CD8-positive, alpha-beta memory T cell (primary cell): ENCODE data around the gene CMTM7. TPM values are rescaled to one million over a fixed set of nuclear protein-coding genes. Genes with fewer than 3 reads are reported as not detected.

Experiments used
- CTCF ChIA-PET: fragments of 350-600 bp; sonication (Branson Sonifier 250); formaldehyde crosslinking; loops from one replicate; lab custom pipeline; 2021; ENCODE audit warnings: antibody characterized with exemption; lab: Charles Lee
- POLR2A ChIA-PET: fragments of 350-600 bp; sonication (Branson Sonifier 250); formaldehyde crosslinking; loops from one replicate; lab custom pipeline; 2021; ENCODE audit warnings: antibody characterized with exemption; lab: Charles Lee
- DNase-seq, 5 donors: peaks; one replicate each; pipeline versions ENCODE4 v3.0.0 to v3.0.0-alpha.2; 2020 to 2022; ENCODE audit warnings: mixed read lengths in 1 of 5
- H3K27ac ChIP-seq: one replicate; pipeline ENCODE4 v1.7.0; 2013; ENCODE audit warnings: low read depth, mild to moderate bottlenecking, low read length, moderate library complexity
- H3K27me3 ChIP-seq: 2 replicates; pipeline ENCODE4 v1.7.0; 2013; ENCODE audit warnings: low read length, mild to moderate bottlenecking; ENCODE audit not compliant: insufficient read depth, poor library complexity, severe bottlenecking
- H3K36me3 ChIP-seq: 2 replicates; pipeline ENCODE4 v1.7.0; 2013; ENCODE audit warnings: mild to moderate bottlenecking, low read length, moderate library complexity; ENCODE audit not compliant: insufficient read depth
- H3K4me1 ChIP-seq: 2 replicates; pipeline ENCODE4 v1.7.0; 2013; ENCODE audit warnings: mild to moderate bottlenecking, low read length, moderate library complexity; ENCODE audit not compliant: insufficient read depth
- H3K4me3 ChIP-seq: 2 replicates; pipeline ENCODE4 v1.7.0; 2013; ENCODE audit warnings: mild to moderate bottlenecking, low read length
- H3K9me3 ChIP-seq: 2 replicates; pipeline ENCODE4 v1.7.0; 2013; ENCODE audit warnings: mild to moderate bottlenecking, low read length
- H3K27ac Mint-ChIP-seq, 8 donors: one replicate each; pipeline ENCODE4 v1.8.0; 2020 to 2021; ENCODE audit warnings: mixed read lengths in 8 of 8, mild to moderate bottlenecking in 6 of 8, inconsistent platforms in 3 of 8, moderate library complexity in 3 of 8
- H3K27me3 Mint-ChIP-seq, 2 donors: one replicate each; pipeline ENCODE4 v1.8.0; 2020 to 2021; ENCODE audit warnings: mixed read lengths in 2 of 2, mild to moderate bottlenecking in 1 of 2, moderate library complexity in 1 of 2
- H3K36me3 Mint-ChIP-seq, 3 donors: one replicate each; pipeline ENCODE4 v1.8.0; 2020 to 2021; ENCODE audit warnings: mixed read lengths in 3 of 3, inconsistent platforms in 1 of 3, mild to moderate bottlenecking in 1 of 3
- H3K4me1 Mint-ChIP-seq, 3 donors: one replicate each; pipeline ENCODE4 v1.8.0; 2020 to 2021; ENCODE audit warnings: mixed read lengths in 3 of 3, inconsistent platforms in 1 of 3, mild to moderate bottlenecking in 1 of 3
- H3K4me3 Mint-ChIP-seq, 7 donors: one replicate each; pipeline ENCODE4 v1.8.0; 2020 to 2021; ENCODE audit warnings: mixed read lengths in 7 of 7, mild to moderate bottlenecking in 6 of 7, moderate library complexity in 4 of 7, inconsistent platforms in 2 of 7
- H3K9me3 Mint-ChIP-seq, 5 donors: one replicate each; pipeline ENCODE4 v1.8.0; 2020 to 2022; ENCODE audit warnings: mixed read lengths in 5 of 5, mild to moderate bottlenecking in 3 of 5, moderate library complexity in 2 of 5, inconsistent platforms in 1 of 5
- polyA plus RNA-seq: library from polyadenylated mRNA; unstranded; fragments of 300-500 nt; fragmentation: Illumina TruSeq; gene quantifications from one replicate; pipeline ENCODE4 v1.2.3, GENCODE V29; 2021
- total RNA-seq, 2 experiments: library from RNA; stranded (reverse); gene quantifications; one replicate each; pipeline ENCODE4 v1.2.3, GENCODE V29; 2021

Gene CMTM7
- total and polyA plus RNA-seq, 3 experiments from 2014 or later = 33.5 to 113 (median 39.4) TPM

GRCh38 chr3:32359766-32360492 is 31.7 kb upstream of the CMTM7 start:
- Histone ChIP-seq H3K9me3 (no peaks in the 10 kb centered on the region), H3K27ac (no peak overlapping the region), H3K4me3 (no peak overlapping the region), H3K4me1 (no peaks in the 10 kb centered on the region), H3K27me3 (no peaks in the 10 kb centered on the region), H3K36me3 (no peaks in the 10 kb centered on the region)
- Mint-ChIP-seq H3K27me3 (peaks cover 0 to 3% of the 10 kb centered on the region in 2 donors), H3K4me1 (no peaks in the 10 kb centered on the region), H3K27ac (peak overlapping the region in 1 of 8 donors; percentile 15), H3K36me3 (peaks cover 0 to 5% (median 1%) of the 10 kb centered on the region in 3 donors), H3K4me3 (no peak overlapping the region), H3K9me3 (no peaks in the 10 kb centered on the region)
- ChIA-PET CTCF (interaction anchor here (1.6 kb wide), 1 partner anchor 12 kb away, joined by 3 read pairs; no protein-coding TSS in a partner anchor), POLR2A (no interaction called here)
- DNase-seq = no peak

GRCh38 chr3:32360493-32360827 is 31.2 kb upstream of the CMTM7 start:
- no peaks in the 10 kb centered on the region for H3K4me1 Mint-ChIP-seq
- no peak overlapping the region for H3K4me3 ChIP-seq
- H3K4me3 Mint-ChIP-seq = no peak overlapping the region
- peaks cover 0 to 3% of the 10 kb centered on the region in 2 donors for H3K27me3 Mint-ChIP-seq
- no peaks in the 10 kb centered on the region for H3K36me3 ChIP-seq
- H3K27ac Mint-ChIP-seq = no peak overlapping the region
- H3K9me3 Mint-ChIP-seq = no peaks in the 10 kb centered on the region
- POLR2A ChIA-PET = no interaction called here
- no peaks in the 10 kb centered on the region for H3K27me3 ChIP-seq
- H3K4me1 ChIP-seq = no peaks in the 10 kb centered on the region
- peaks cover 0 to 5% (median 1%) of the 10 kb centered on the region in 3 donors for H3K36me3 Mint-ChIP-seq
- H3K27ac ChIP-seq = no peak overlapping the region
- H3K9me3 ChIP-seq = no peaks in the 10 kb centered on the region
- DNase-seq = no peak
- CTCF ChIA-PET = interaction anchor here (1.5 to 1.6 kb wide), 2 partner anchors 11 to 107 kb away, joined by 3 to 4 read pairs; no protein-coding TSS in a partner anchor

- CTCF ChIA-PET = interaction anchor here (1.0 to 12.7 kb wide), 3 partner anchors 9 to 102 kb away, joined by 4 to 199 read pairs (median 160); partner anchors contain the start of gene CMTM7
- Histone ChIP-seq H3K4me1 (peaks cover 12% of the 10 kb centered on the region), H3K27ac (no peak overlapping the region), H3K36me3 (no peaks in the 10 kb centered on the region), H3K9me3 (no peaks in the 10 kb centered on the region), H3K4me3 (no peak overlapping the region), H3K27me3 (no peaks in the 10 kb centered on the region)
- H3K36me3 Mint-ChIP-seq = peaks cover 0 to 1% (median 0%) of the 10 kb centered on the region in 3 donors
- peaks cover 5 to 10% (median 6%) of the 10 kb centered on the region in 3 donors for H3K4me1 Mint-ChIP-seq
- POLR2A ChIA-PET = no interaction called here
- no peak overlapping the region for H3K27ac Mint-ChIP-seq
- peaks cover 0 to 4% of the 10 kb centered on the region in 2 donors for H3K27me3 Mint-ChIP-seq
- H3K9me3 Mint-ChIP-seq = no peaks in the 10 kb centered on the region
- H3K4me3 Mint-ChIP-seq = no peak overlapping the region
- DNase-seq = no peak
Measured at GRCh38 chr3:32366638-32367397, 24.8 kb upstream of the CMTM7 start.

- H3K27ac Mint-ChIP-seq = no peak overlapping the region
- POLR2A ChIA-PET = no interaction called here
- CTCF ChIA-PET = interaction anchor here (1.0 to 12.7 kb wide), 3 partner anchors 9 to 101 kb away, joined by 4 to 199 read pairs (median 160); partner anchors contain the start of gene CMTM7
Measured at GRCh38 chr3:32367442-32367841, 24.2 kb upstream of the CMTM7 start.

GRCh38 chr3:32371461-32372212 is 20.0 kb upstream of the CMTM7 start:
- ChIA-PET CTCF (interaction anchor here (0.8 to 12.7 kb wide), 11 partner anchors 12 to 130 kb away, joined by 3 to 199 read pairs (median 3); partner anchors contain the start of gene CMTM7), POLR2A (interaction anchor here (0.5 to 0.7 kb wide), 3 partner anchors 9 to 86 kb away, joined by 5 to 10 read pairs (median 5); no protein-coding TSS in a partner anchor)
- Mint-ChIP-seq H3K36me3 (peaks cover 0 to 1% (median 0%) of the 10 kb centered on the region in 3 donors), H3K9me3 (no peaks in the 10 kb centered on the region), H3K27ac (peak overlapping the region in 7 of 8 donors; percentile 37 to 88 (median 77)), H3K4me3 (peak overlapping the region in 4 of 7 donors; percentile 3 to 49 (median 33)), H3K27me3 (no peaks in the 10 kb centered on the region), H3K4me1 (peaks cover 11 to 23% (median 16%) of the 10 kb centered on the region in 3 donors)
- no peak overlapping the region for H3K27ac ChIP-seq
- H3K9me3 ChIP-seq = no peaks in the 10 kb centered on the region
- H3K36me3 ChIP-seq = no peaks in the 10 kb centered on the region
- no peak overlapping the region for H3K4me3 ChIP-seq
- H3K4me1 ChIP-seq = peaks cover 23% of the 10 kb centered on the region
- H3K27me3 ChIP-seq = no peaks in the 10 kb centered on the region
- peak in 1 of 5 donors; percentile 74 for DNase-seq

More at GRCh38 chr3:32367442-32367841, 24.2 kb upstream of the CMTM7 start:
- Histone ChIP-seq H3K27me3 (no peaks in the 10 kb centered on the region), H3K4me1 (peaks cover 18% of the 10 kb centered on the region), H3K27ac (no peak overlapping the region), H3K9me3 (no peaks in the 10 kb centered on the region), H3K4me3 (no peak overlapping the region), H3K36me3 (no peaks in the 10 kb centered on the region)
- DNase-seq = no peak
- peaks cover 0 to 1% (median 0%) of the 10 kb centered on the region in 3 donors for H3K36me3 Mint-ChIP-seq
- H3K4me3 Mint-ChIP-seq = no peak overlapping the region
- no peaks in the 10 kb centered on the region for H3K9me3 Mint-ChIP-seq
- peaks cover 5 to 15% (median 10%) of the 10 kb centered on the region in 3 donors for H3K4me1 Mint-ChIP-seq
- peaks cover 0 to 4% of the 10 kb centered on the region in 2 donors for H3K27me3 Mint-ChIP-seq

GRCh38 chr3:32372213-32372490 is 19.5 kb upstream of the CMTM7 start:
- Mint-ChIP-seq H3K4me3 (peak overlapping the region in 1 of 7 donors; percentile 28), H3K9me3 (no peaks in the 10 kb centered on the region), H3K4me1 (peaks cover 11 to 23% (median 16%) of the 10 kb centered on the region in 3 donors), H3K27me3 (no peaks in the 10 kb centered on the region), H3K27ac (peak overlapping the region in 3 of 8 donors; percentile 37 to 88 (median 87)), H3K36me3 (peaks cover 0 to 2% (median 0%) of the 10 kb centered on the region in 3 donors)
- H3K27ac ChIP-seq = no peak overlapping the region
- no peaks in the 10 kb centered on the region for H3K36me3 ChIP-seq
- CTCF ChIA-PET = interaction anchor here (0.8 to 12.7 kb wide), 9 partner anchors 13 to 102 kb away, joined by 3 to 199 read pairs (median 3); partner anchors contain the start of gene CMTM7
- peaks cover 23% of the 10 kb centered on the region for H3K4me1 ChIP-seq
- peak in 1 of 5 donors; percentile 34 for DNase-seq
- POLR2A ChIA-PET = interaction anchor here (0.6 kb wide), 1 partner anchor 85 kb away, joined by 10 read pairs; no protein-coding TSS in a partner anchor
- H3K27me3 ChIP-seq = no peaks in the 10 kb centered on the region
- no peaks in the 10 kb centered on the region for H3K9me3 ChIP-seq
- H3K4me3 ChIP-seq = no peak overlapping the region

GRCh38 chr3:32373276-32373675 is 18.4 kb upstream of the CMTM7 start:
- H3K27me3 Mint-ChIP-seq = no peaks in the 10 kb centered on the region
- peaks cover 11 to 23% (median 16%) of the 10 kb centered on the region in 3 donors for H3K4me1 Mint-ChIP-seq
- no peak overlapping the region for H3K4me3 Mint-ChIP-seq
- peaks cover 0 to 2% (median 0%) of the 10 kb centered on the region in 3 donors for H3K36me3 Mint-ChIP-seq
- H3K9me3 Mint-ChIP-seq = no peaks in the 10 kb centered on the region
- Histone ChIP-seq H3K36me3 (no peaks in the 10 kb centered on the region), H3K4me1 (peaks cover 23% of the 10 kb centered on the region), H3K4me3 (no peak overlapping the region), H3K27ac (no peak overlapping the region), H3K27me3 (no peaks in the 10 kb centered on the region), H3K9me3 (no peaks in the 10 kb centered on the region)
- POLR2A ChIA-PET = no interaction called here
- DNase-seq = no peak
- CTCF ChIA-PET = interaction anchor here (2.4 to 12.7 kb wide), 3 partner anchors 20 to 95 kb away, joined by 13 to 199 read pairs (median 160); partner anchors contain the start of gene CMTM7
- no peak overlapping the region for H3K27ac Mint-ChIP-seq
